Measurements from ENCODE around the gene ZNF316. TPM values are rescaled to one million over a fixed set of nuclear protein-coding genes. Genes with fewer than 3 reads are reported as not detected.

Gene ZNF316
- polyA plus RNA-seq, 1 of the 3 experiments (the other 2 are of a cell fraction) = 18.6 TPM

DNA sequence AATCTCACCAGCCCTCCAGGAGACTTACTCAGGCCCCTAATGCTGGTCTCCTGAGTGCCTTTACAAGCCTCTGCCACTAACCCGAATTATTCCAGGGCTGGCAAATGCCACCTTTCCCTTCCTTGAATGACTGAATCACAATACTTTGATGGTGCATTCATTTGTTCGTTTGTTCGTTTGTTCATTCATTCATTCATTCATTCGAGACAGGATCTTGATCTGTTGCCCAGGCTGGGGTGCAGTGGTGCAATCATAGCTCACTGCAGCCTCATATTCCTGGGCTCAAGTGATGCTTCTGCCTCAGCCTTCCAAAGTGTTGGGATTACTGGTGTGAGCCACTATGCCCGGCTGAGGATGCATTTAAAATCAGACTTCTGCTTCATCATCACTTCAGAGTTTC is 63.7 kb downstream of the ZNF316 start:
- H3K9me2 ChIP-seq = no peaks in the 10 kb centered on the region
- H3K9ac ChIP-seq = no peak overlapping the region
- no peak overlapping the region; a peak in 1 of 4 replicates for H3K4me3 ChIP-seq (ENCODE audit: low read depth in 2 of 2, low read length in 1 of 2)
- CTCF ChIA-PET = no interaction called here
- peaks cover 0 to 2% of the 10 kb centered on the region in 2 experiments; a peak in 1 of 4 replicates for H3K4me1 ChIP-seq (ENCODE audit: control insufficient read depth in 1 of 2, insufficient read depth in 2 of 2, low read depth in 1 of 2, low read length in 1 of 2)
- POLR2A ChIA-PET = no interaction called here
- peaks cover 28% of the 10 kb centered on the region for H3K9me3 ChIP-seq
- H3K36me3 ChIP-seq (replicated peaks in 1 of 2; ENCODE audit: control insufficient read depth in 1 of 2, insufficient read depth in 2 of 2, low read length in 1 of 2) = peaks cover 73 to 88% of the 10 kb centered on the region in 2 experiments
- peaks cover 84% of the 10 kb centered on the region for H3K79me2 ChIP-seq (ENCODE audit: insufficient read depth)
- TF ChIP-seq TAF1 (IDR thresholded peaks at IDR 0.05; ENCODE audit: borderline replicate concordance, low read depth, low read length) = no peak
- no peak for TF ChIP-seq MEF2A (IDR thresholded peaks at IDR 0.05; ENCODE audit: borderline replicate concordance, low read depth)
- no peak for TF ChIP-seq ELF1 (IDR thresholded peaks at IDR 0.05)
- H2AFZ ChIP-seq (ENCODE audit: low read depth) = no peak overlapping the region
- no peaks in the 10 kb centered on the region for H3K27me3 ChIP-seq (ENCODE audit: insufficient read depth)
- H3F3A ChIP-seq (replicated peaks; ENCODE audit: insufficient read depth) = peaks cover 3% of the 10 kb centered on the region
- WGBS (ENCODE audit: low lambda C conversion rate) = over 99% methylated on average over 5 of the region's 5 CpGs
- no peak overlapping the region for H3K27ac ChIP-seq (ENCODE audit: low read depth in 2 of 2, low read length in 1 of 2)
- no peak overlapping the region for H3K4me2 ChIP-seq
- no peak for DNase-seq
- no peaks in the 10 kb centered on the region for H4K20me1 ChIP-seq (ENCODE audit: insufficient read depth)

DNA sequence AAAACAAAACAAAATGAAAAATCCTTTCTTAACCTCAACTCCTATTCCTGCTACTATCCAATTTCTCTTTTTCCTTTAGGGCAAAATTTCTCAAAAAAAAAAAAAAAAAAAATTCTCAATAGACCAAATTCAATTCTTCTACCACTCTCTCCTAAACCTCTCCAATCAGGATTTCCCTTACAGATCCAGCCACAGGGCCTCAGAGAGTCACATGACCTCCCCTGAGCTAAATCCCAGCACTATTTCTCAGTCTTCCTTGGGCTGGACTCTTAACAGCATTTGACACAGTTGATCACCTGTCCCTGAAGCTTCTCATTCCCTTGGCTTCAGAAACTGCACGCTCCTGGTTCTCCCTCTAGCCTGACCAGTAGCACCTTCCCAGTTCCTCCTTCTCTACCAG is 64.7 kb downstream of the ZNF316 start:
- ChIA-PET POLR2A (no interaction called here), CTCF (interaction anchor here (0.8 kb wide), 1 partner anchor 32 kb away, joined by 3 read pairs; no protein-coding TSS in a partner anchor)
- Histone ChIP-seq H3K79me2 (ENCODE audit: insufficient read depth) (peaks cover 88% of the 10 kb centered on the region), H3K9ac (no peak overlapping the region), H3K4me2 (no peak overlapping the region), H2AFZ (ENCODE audit: low read depth) (no peak overlapping the region), H3K4me1 (ENCODE audit: control insufficient read depth in 1 of 2, insufficient read depth in 2 of 2, low read depth in 1 of 2, low read length in 1 of 2) (peaks cover 0 to 2% of the 10 kb centered on the region in 2 experiments; a peak in 1 of 4 replicates), H3K9me3 (peaks cover 21% of the 10 kb centered on the region; the same call in 1 of the 2 replicates), H3K36me3 (replicated peaks in 1 of 2; ENCODE audit: control insufficient read depth in 1 of 2, insufficient read depth in 2 of 2, low read length in 1 of 2) (peaks cover 62 to 77% of the 10 kb centered on the region in 2 experiments), H3K27me3 (ENCODE audit: insufficient read depth) (no peaks in the 10 kb centered on the region), H3F3A (replicated peaks; ENCODE audit: insufficient read depth) (peaks cover 3% of the 10 kb centered on the region), H4K20me1 (ENCODE audit: insufficient read depth) (no peaks in the 10 kb centered on the region), H3K27ac (ENCODE audit: low read depth in 2 of 2, low read length in 1 of 2) (no peak overlapping the region), H3K9me2 (no peaks in the 10 kb centered on the region), H3K4me3 (ENCODE audit: low read depth in 2 of 2, low read length in 1 of 2) (no peak overlapping the region)
- DNase-seq = no peak
- TF ChIP-seq SMC3 (IDR thresholded peaks at IDR 0.05; ENCODE audit: low read depth, low read length) = no peak
- TF ChIP-seq RFX5 (IDR thresholded peaks at IDR 0.05; ENCODE audit: low read length) = no peak
- no peak for TF ChIP-seq ELF1 (IDR thresholded peaks at IDR 0.05)
- TF ChIP-seq YY1 (IDR thresholded peaks at IDR 0.05; ENCODE audit: low read depth) = no peak
- TF ChIP-seq TEAD4 (IDR thresholded peaks at IDR 0.05; ENCODE audit: borderline replicate concordance, insufficient read depth) = no peak
- no peak for TF ChIP-seq ZBTB33 (IDR thresholded peaks at IDR 0.05; ENCODE audit: borderline replicate concordance, low read depth)
- TF ChIP-seq MEF2A (IDR thresholded peaks at IDR 0.05; ENCODE audit: borderline replicate concordance, low read depth) = no peak
- no peak for TF ChIP-seq RCOR1 (IDR thresholded peaks at IDR 0.05; ENCODE audit: low read length)
- no peak for TF ChIP-seq JUND (IDR thresholded peaks at IDR 0.05)
- TF ChIP-seq, protein P1, sequence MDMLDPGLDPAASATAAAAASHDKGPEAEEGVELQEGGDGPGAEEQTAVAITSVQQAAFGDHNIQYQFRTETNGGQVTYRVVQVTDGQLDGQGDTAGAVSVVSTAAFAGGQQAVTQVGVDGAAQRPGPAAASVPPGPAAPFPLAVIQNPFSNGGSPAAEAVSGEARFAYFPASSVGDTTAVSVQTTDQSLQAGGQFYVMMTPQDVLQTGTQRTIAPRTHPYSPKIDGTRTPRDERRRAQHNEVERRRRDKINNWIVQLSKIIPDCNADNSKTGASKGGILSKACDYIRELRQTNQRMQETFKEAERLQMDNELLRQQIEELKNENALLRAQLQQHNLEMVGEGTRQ (IDR thresholded peaks at IDR 0.05; ENCODE audit: borderline replicate concordance, low read depth, low read length) = no peak
- TF ChIP-seq CHD2 (IDR thresholded peaks at IDR 0.05; ENCODE audit: low read length, partially characterized antibody) = no peak
- no peak for TF ChIP-seq FOXM1 (IDR thresholded peaks at IDR 0.05; ENCODE audit: low read depth)
- no peak for TF ChIP-seq GATA2 (CRISPR knock-in tag; IDR thresholded peaks at IDR 0.05)
- no peak for TF ChIP-seq USF1 (IDR thresholded peaks at IDR 0.05; ENCODE audit: borderline replicate concordance, low read depth)
- TF ChIP-seq FOXJ3 (CRISPR knock-in tag; IDR thresholded peaks at IDR 0.05) = no peak
- TF ChIP-seq RXRA (IDR thresholded peaks at IDR 0.05; ENCODE audit: borderline replicate concordance, low read depth) = no peak
- TF ChIP-seq, protein P2, sequence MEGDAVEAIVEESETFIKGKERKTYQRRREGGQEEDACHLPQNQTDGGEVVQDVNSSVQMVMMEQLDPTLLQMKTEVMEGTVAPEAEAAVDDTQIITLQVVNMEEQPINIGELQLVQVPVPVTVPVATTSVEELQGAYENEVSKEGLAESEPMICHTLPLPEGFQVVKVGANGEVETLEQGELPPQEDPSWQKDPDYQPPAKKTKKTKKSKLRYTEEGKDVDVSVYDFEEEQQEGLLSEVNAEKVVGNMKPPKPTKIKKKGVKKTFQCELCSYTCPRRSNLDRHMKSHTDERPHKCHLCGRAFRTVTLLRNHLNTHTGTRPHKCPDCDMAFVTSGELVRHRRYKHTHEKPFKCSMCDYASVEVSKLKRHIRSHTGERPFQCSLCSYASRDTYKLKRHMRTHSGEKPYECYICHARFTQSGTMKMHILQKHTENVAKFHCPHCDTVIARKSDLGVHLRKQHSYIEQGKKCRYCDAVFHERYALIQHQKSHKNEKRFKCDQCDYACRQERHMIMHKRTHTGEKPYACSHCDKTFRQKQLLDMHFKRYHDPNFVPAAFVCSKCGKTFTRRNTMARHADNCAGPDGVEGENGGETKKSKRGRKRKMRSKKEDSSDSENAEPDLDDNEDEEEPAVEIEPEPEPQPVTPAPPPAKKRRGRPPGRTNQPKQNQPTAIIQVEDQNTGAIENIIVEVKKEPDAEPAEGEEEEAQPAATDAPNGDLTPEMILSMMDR (IDR thresholded peaks at IDR 0.05) = no peak
- TF ChIP-seq TAF1 (IDR thresholded peaks at IDR 0.05; ENCODE audit: borderline replicate concordance, low read depth, low read length) = no peak
- no peak for TF ChIP-seq POLR2AphosphoS5 (IDR thresholded peaks at IDR 0.05; ENCODE audit: low read depth, low read length)
- TF ChIP-seq IRF3 (IDR thresholded peaks at IDR 0.05; ENCODE audit: low read depth, low read length) = no peak
- 95% methylated on average over 1 of the region's 1 CpG for WGBS (ENCODE audit: low lambda C conversion rate)
